Measurements from ENCODE around the gene RPA3.

Gene RPA3

GRCh38 chr7:7718492-7718891 is at the start of gene RPA3:
RPA3 (minus strand) TSS chr7:7718607; CDS start chr7:7640418, 78,189 bp downstream.
- peak; percentile 76 for DNase-seq

GRCh38 chr7:7766671-7767070 is 48.3 kb upstream of the RPA3 start:
- no peak for DNase-seq

DNA sequence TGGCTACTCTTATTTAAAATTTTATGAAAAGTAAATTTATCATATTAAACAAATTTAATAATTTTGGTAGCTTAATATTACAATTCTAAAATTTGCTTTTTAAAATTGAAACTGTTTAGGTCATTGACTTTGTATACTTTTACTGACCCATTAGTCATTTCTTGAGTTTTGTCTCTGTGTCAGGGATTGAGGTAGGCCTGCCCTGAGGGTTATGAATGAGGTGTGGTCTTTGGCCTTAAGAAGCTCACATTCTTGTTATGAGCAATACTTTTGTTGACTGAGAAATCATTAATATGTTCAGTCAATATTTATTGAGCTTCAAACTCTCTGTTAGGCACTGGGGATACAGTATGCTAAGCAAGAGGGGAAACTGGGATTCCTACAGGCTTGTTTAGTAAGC is 47.0 kb upstream of the RPA3 start:
- DNase-seq = no peak

GRCh38 chr7:7764520-7765396 is 46.4 kb upstream of the RPA3 start:
- DNase-seq = no peak

DNA sequence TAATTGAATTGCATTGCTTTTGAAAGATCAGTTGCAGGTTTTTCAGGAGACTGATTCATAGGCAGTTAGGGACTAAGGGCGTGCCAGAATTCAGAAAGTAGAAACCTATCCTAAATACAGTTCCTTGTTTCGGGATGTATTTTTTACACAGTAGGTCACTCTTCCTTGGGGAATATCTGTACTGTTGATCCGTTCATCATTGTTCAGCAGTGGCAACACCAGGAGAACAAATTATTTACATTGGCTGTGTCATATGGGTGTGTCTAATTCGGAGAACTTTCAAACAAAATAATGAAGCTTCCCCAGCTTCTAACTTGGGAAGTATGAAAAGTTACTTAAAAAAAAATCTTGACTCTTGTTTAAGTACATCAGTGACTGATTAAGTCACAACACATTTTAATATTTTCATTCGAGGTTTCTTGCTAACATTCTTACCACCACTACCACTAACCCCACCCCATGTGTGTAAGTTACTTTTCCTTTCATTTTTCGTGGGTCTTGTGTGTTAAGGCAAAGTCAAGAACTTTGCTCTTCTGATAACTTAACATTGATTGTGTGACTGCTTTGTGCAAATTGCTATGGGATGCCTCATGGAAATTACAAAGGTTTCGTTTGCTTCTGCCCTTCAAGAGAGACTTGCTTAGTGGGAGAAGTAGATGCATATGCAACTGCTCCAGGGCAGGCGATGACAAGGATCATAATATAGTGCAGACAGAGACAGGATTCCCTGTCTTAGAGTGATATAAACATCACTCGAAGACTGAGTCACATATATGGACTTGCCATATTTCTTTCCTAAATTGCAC is 43.8 kb upstream of the RPA3 start:
- no peak for DNase-seq

- DNase-seq = peak; percentile 78
Measured at GRCh38 chr7:7761340-7761973, 43.0 kb upstream of the RPA3 start.

GRCh38 chr7:7757576-7757975 is 39.2 kb upstream of the RPA3 start:
- no peak for DNase-seq

DNA sequence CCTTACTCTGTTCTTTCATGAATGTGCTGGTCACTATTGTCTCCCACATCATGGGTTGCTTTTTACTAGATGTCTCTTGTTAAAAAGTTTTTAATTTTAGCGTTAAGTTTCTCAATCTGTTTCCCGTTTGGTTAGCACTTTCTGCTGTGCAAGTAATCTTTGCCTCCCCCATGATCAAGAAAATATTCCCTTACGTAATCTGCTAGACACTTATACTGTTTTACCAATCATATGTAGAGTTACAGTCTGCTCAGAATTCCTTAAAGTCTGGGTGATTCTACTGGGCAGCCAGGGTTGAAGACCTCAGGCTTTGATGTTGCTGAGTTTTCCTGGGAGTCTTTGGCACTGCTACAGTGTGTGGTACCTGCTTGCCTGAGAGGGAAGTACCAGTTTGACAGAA is 38.2 kb upstream of the RPA3 start:
- DNase-seq = no peak

DNA sequence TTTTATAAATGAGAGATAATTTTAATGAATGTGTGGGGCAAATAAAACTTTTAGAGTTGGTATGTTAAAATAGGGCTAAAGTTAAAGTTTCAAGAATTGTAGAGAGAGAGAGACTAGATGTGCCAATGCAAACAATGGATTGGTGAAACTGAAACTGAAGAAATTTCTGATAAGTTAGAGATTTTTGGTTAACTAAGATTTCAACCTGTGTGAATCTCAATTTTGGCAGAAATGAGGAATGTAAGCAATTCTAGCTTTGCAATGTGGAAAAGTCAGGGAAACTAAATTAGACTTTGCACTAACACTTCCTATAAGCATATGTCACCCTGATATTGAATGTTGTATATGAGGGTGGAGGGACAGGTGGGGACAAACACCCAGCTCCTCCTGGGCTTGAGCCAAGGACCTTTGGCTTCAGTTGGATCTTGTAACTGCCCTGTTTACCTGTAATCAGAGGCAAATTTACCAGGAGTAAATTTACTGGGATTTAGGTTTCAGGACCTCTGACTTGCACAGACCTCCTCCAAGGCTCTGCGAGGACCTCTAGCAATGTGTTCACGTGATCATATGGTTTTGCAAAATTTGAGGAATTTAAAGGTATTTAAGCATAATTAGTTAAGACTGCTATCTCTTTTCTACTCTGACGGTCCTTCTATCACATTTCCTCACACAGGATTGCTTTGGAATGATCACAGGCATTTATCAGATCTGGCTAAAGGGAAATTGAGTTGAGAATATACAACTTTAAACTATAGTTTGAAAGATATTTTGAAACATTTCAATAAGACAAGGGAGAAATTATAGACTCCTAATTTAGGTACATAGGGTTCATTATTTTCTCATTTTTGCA is 33.1 kb upstream of the RPA3 start:
- DNase-seq = no peak

DNA sequence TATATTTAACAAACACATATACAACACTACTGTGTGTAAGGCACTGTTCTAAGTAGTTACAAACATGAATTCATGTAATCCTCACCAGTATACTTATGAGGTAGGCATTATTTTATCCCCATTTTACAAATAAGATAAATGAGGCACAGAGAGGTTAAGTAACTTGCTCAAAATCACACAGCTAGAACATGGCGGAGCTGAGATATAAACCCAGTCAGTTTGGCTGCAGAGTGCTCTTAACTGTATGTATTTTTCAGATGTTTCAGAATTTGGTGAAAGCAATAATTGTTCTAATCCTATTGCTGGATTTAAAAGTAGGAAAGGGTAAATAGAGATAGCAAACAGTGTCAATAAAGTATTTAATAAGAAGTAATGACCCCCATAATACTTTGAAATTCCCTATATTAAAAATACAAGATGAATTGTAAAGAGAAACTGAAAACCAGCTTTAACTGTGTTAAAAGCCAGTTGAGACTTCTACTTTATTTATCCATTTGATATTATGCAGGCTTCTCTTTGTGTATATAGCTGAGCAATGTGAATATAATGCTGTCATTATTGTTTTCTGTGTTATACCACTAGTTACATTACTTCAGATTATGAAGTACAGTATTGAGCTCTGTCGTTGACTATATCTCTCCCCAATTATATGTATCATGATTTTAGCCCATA is 32.3 kb upstream of the RPA3 start:
- DNase-seq = no peak

DNA sequence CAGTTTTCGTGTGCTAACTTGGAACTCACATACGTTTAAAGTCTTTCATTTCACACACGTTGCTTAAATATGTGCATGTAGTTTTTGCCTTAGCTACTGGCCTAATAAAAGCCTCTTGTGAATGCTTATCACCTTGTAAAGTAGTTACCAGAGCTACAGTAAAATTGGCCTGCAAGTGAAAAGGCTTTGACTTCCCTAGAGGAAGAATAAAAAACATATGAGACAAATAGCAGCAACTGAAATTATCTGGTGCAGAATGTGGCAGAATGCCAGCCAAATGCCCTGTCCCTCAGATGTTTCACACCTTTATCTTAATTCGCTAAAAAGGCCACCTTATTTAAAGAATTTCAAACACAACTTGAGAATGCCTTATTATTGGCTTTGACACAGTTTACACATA is 28.1 kb upstream of the RPA3 start:
- DNase-seq = peak; percentile 72

GRCh38 chr7:7745966-7746365 is 27.6 kb upstream of the RPA3 start:
- DNase-seq = no peak

GRCh38 chr7:7745258-7745657 is 26.9 kb upstream of the RPA3 start:
- no peak for DNase-seq

GRCh38 chr7:7742223-7742622 is 23.8 kb upstream of the RPA3 start:
- DNase-seq = no peak

GRCh38 chr7:7740037-7740355 is 21.6 kb upstream of the RPA3 start:
- DNase-seq = no peak

DNA sequence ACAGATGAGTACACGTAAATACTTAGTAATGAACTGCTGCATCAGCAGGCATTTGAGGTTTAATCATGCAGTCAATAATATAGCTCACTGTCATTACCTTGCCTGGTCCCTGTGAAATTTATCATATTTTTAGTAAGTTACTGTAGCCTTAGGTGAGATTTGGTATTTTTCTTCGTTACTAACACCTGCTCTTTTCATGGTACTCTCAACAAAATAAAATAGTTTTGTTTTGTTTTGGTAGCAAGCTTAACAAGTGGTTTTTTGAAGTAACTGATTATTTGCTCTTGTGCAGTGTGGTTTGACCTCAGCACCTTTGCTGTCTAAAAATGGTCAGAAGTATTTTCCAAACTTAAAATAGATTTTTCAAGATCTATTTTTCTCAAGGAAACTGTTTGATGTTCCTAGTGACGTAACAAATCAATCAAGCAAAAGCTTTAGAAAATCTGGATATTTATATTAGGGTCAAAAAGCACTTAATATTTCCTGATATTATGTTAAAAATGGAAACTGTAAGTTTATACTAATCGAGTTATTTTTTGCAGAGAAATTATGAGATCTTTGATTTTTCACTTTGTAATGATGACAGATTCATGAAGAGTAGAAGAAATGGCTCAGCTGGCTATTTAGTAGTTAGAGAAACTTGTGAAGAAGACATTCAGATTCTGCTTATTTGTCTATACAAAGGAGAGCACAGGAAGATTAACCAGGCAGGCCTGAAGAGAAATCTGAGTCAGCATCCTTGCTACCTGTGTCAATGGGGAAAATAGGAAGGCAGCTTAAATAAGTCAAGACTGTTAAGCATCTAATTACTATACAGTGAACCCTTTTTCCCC is 21.0 kb upstream of the RPA3 start:
- DNase-seq = no peak

DNA sequence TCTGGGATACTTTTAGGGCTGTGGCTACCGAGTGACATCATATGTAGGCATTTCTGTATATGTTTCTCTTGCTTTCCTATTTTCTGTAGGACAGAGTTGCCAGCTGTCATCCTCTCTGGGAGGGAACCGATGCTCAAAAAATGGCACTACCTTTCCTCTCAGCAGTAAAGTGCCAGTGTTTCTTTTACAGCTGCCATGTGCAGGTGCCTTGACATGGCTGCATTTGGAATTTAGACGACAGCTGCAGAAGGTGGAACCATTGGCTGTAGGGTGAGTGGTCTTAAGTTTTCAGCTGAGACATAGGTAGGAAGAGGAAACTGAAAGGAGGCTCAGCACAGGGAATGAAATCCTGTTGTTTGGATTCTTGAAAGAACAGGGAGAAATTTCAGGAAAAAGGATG is 20.2 kb upstream of the RPA3 start:
- DNase-seq = no peak

GRCh38 chr7:7738177-7738576 is 19.8 kb upstream of the RPA3 start:
- no peak for DNase-seq

- no peak for DNase-seq
Measured at GRCh38 chr7:7737674-7738073, 19.3 kb upstream of the RPA3 start.

DNA sequence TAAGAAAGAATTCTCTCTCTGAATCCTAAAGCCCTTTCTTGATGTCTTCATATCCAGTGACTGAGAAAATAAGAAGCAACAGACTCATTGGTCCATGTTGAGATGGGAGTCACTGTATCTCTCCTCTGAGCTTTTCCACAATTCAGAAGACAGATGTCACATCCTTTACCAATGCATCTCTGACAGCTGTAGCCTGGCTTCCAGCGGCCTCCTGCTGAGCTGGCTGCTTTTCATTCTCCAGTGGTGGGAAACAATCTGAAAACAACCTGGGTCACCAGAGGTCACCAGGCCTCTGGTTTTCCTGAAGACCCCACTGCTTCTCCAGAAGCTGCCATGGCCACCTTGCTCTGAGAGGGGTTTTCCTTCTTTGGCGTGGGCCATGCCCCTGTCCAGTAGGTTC is 18.3 kb upstream of the RPA3 start:
- no peak for DNase-seq

DNA sequence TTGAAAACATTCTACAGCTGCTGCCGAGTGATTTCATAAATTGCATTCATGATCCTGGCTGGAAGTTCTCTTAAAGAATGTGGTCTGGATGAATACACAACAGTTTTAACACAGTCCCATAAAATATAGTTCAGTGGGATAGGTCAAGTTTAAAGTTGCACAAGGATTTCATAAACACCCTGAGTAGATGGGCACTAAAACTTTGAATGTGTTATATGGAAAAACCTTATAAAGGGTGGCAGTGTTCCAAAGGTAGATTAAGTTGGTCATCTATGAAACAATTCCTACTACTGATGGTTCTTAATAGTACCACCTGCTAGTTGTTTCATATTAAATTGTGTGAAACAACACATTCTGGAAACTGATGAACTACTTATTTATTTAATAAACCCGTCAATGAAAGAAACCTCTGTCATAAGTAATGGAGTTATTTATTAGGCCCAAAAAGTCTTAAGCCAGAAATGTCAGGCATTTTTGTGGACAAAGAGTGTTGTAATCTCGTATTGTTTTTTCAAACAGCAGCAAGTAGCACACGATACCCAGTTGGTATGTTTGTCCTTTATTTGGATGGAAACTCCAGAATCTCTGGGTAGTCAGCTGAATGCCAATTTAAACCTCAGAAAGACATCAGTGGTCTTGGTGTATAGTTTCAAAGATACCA is 14.3 kb upstream of the RPA3 start:
- DNase-seq = no peak
